HCT116 (cell line): Measurements from ENCODE around the gene PRKN. TPM values are rescaled to one million over a fixed set of nuclear protein-coding genes. Genes with fewer than 3 reads are reported as not detected.

ENCODE experiments used
- ATAC-seq: fragments of 200-7000 bp; cut with Tn5 transposase; 2 replicates; pipeline ENCODE4 v1.9.1; 2020; ENCODE audit warnings: mild to moderate bottlenecking, moderate library complexity
- BruUV-seq: library from RNA; stranded (reverse); fragments of 400-500 nt; replicated peaks from 2 replicates; lab custom pipeline; 2021; lab: Mats Ljungman, UMichigan
- CTCF ChIA-PET: fragments of 300-600 bp; sonication (Branson Sonifier 250); formaldehyde crosslinking; loops from one replicate; lab custom pipeline; 2021; ENCODE audit warnings: antibody characterized with exemption; lab: Charles Lee
- POLR2A ChIA-PET: fragments of 300-600, 350-600 bp; sonication (Branson Sonifier 250); formaldehyde crosslinking; loops from one replicate; lab custom pipeline; 2021; ENCODE audit warnings: antibody characterized with exemption; lab: Charles Lee
- RAD21 ChIA-PET, 2 experiments: fragments of 300-600 bp; sonication (Branson Sonifier 250); formaldehyde crosslinking; loops; one replicate each; lab custom pipeline; 2023; ENCODE audit warnings: low total read pairs in 2 of 2; ENCODE audit not compliant: uncharacterized antibody in 2 of 2, unreplicated experiment in 2 of 2, low non-redundant PET in 1 of 2; lab: Charles Lee
- DNase-seq: peaks from one replicate; pipeline ENCODE4 v3.0.0-alpha.2; 2010; ENCODE audit warnings: low read depth, low spot score
- H2AFZ ChIP-seq: fragments of 200-600 bp; shearing (Covaris generic), sonication (generic); 2 replicates; pipeline ENCODE4 v1.6.1; 2017; ENCODE audit warnings: low read depth, mixed run types, mixed read lengths, antibody characterized with exemption, low read length; ENCODE audit not compliant: poor library complexity, severe bottlenecking
- H3K27ac ChIP-seq: 2 replicates; pipeline ENCODE4 v1.5.1; 2012; ENCODE audit warnings: low read depth, low read length
- H3K27me3 ChIP-seq: fragments of 200-600 bp; sonication (generic); 2 replicates; pipeline ENCODE4 v1.6.1; 2016; ENCODE audit warnings: mixed run types, low read length, mixed read lengths; ENCODE audit not compliant: insufficient read depth
- H3K36me3 ChIP-seq, 2 experiments: fragments of 200-500 bp in 1 of 2; fragments of 200-600 bp in 1 of 2; sonication (Bioruptor generic) in 1 of 2; sonication (generic) in 1 of 2; 2 replicates each; pipeline versions ENCODE4 v1.5.1 to v1.6.1; 2014 to 2016; ENCODE audit warnings: low read length in 2 of 2, inconsistent platforms in 1 of 2, mixed read lengths in 1 of 2, mixed run types in 1 of 2; ENCODE audit not compliant: insufficient read depth in 2 of 2, control insufficient read depth in 1 of 2
- H3K4me1 ChIP-seq, 2 experiments: fragments of 200-600 bp in 1 of 2; sonication (generic) in 1 of 2; 2 replicates each; pipeline versions ENCODE4 v1.5.1 to v1.6.1; 2012 to 2017; ENCODE audit warnings: low read length in 2 of 2, inconsistent platforms in 1 of 2, mild to moderate bottlenecking in 1 of 2, mixed read lengths in 1 of 2, mixed run types in 1 of 2, moderate library complexity in 1 of 2; ENCODE audit not compliant: insufficient read depth in 2 of 2, control insufficient read depth in 1 of 2
- H3K4me2 ChIP-seq: fragments of 200-600 bp; sonication (generic); 2 replicates; pipeline ENCODE4 v1.6.1; 2017; ENCODE audit warnings: mixed run types, low read length, mixed read lengths
- H3K4me3 ChIP-seq, 2 experiments: fragments of 200-600 bp in 1 of 2; sonication (generic) in 1 of 2; replicated peaks in 1 of 2; 2 replicates each; pipeline ENCODE4 v1.5.1; 2011 to 2016; ENCODE audit warnings: low read length in 2 of 2, control low read depth in 1 of 2, low read depth in 1 of 2, mild to moderate bottlenecking in 1 of 2, mixed read lengths in 1 of 2, mixed run types in 1 of 2
- H3K79me2 ChIP-seq: fragments of 200-600 bp; sonication (generic); 2 replicates; pipeline ENCODE4 v1.6.1; 2017; ENCODE audit warnings: mild to moderate bottlenecking, mixed run types, low read length, moderate library complexity, mixed read lengths; ENCODE audit not compliant: insufficient read depth
- H3K9ac ChIP-seq: fragments of 200-600 bp; sonication (generic); 2 replicates; pipeline ENCODE4 v1.6.1; 2016; ENCODE audit warnings: low read length, mixed read lengths
- H3K9me2 ChIP-seq: fragments of 200-600 bp; sonication (generic), shearing (Covaris generic); 2 replicates; pipeline ENCODE4 v1.6.1; 2017; ENCODE audit warnings: mixed run types, mild to moderate bottlenecking, moderate library complexity; ENCODE audit not compliant: insufficient read depth
- H3K9me3 ChIP-seq, 2 experiments: fragments of 200-500 bp in 1 of 2; fragments of 200-600 bp in 1 of 2; sonication (Bioruptor generic) in 1 of 2; sonication (generic) in 1 of 2; 2 replicates each; pipeline ENCODE4 v1.6.1; 2014 to 2017; ENCODE audit warnings: low read length in 2 of 2, mixed read lengths in 2 of 2, inconsistent platforms in 1 of 2, low read depth in 1 of 2, mild to moderate bottlenecking in 1 of 2, mixed run types in 1 of 2, moderate library complexity in 1 of 2; ENCODE audit not compliant: control insufficient read depth in 1 of 2, insufficient read depth in 1 of 2
- H4K20me1 ChIP-seq: fragments of 200-600 bp; sonication (generic), shearing (Covaris generic); 2 replicates; pipeline ENCODE4 v1.6.1; 2017; ENCODE audit warnings: mixed run types, mild to moderate bottlenecking, moderate library complexity; ENCODE audit not compliant: insufficient read depth
- CBX3 ChIP-seq: IDR thresholded peaks from 2 replicates; pipeline ENCODE4 v1.6.1; 2012; ENCODE audit warnings: low read depth
- CEBPB ChIP-seq: IDR thresholded peaks from 2 replicates; pipeline ENCODE4 v1.6.1; 2012; ENCODE audit warnings: low read depth
- EGR1 ChIP-seq: IDR thresholded peaks from 2 replicates; pipeline ENCODE4 v1.6.1; 2012; ENCODE audit warnings: low read depth
- EZH2 ChIP-seq: fragments of 200-600 bp; sonication (generic); IDR thresholded peaks from 2 replicates; pipeline ENCODE4 v1.6.1; 2017; ENCODE audit warnings: antibody characterized with exemption, mixed run types
- EZH2phosphoT487 ChIP-seq: fragments of 200-600 bp; IDR thresholded peaks from 2 replicates; pipeline ENCODE4 v1.6.1; 2018; ENCODE audit warnings: antibody characterized with exemption, borderline replicate concordance
- FOSL1 ChIP-seq: IDR thresholded peaks from 2 replicates; pipeline ENCODE4 v1.6.1; 2012; ENCODE audit warnings: low read depth
- JUND ChIP-seq: IDR thresholded peaks from 2 replicates; pipeline ENCODE4 v1.6.1; 2012
- SP1 ChIP-seq: IDR thresholded peaks from 2 replicates; pipeline ENCODE4 v1.6.1; 2012; ENCODE audit warnings: low read depth
- SRF ChIP-seq: IDR thresholded peaks from 2 replicates; pipeline ENCODE4 v1.6.1; 2012; ENCODE audit warnings: low read depth
- ZFX ChIP-seq: fragments of 450-650 bp; IDR thresholded peaks from 2 replicates; pipeline ENCODE4 v1.6.1; 2017
- intact Hi-C: fragments of 100-400 bp; cut with micrococcal nuclease; formaldehyde crosslinking; loops from 2 replicates; pipeline ENCODE4 v1.10.0; 2022
- total RNA-seq: library from RNA; stranded (reverse); gene quantifications from one replicate; pipeline ENCODE4 v1.2.1, GENCODE V29; 2021; ENCODE audit not compliant: unreplicated experiment
- TF ChIP-seq, protein P1 (sequence below): IDR thresholded peaks from 2 replicates; pipeline ENCODE4 v1.6.1; 2011; ENCODE audit warnings: mild to moderate bottlenecking, low read length, moderate library complexity; ENCODE audit not compliant: insufficient replicate concordance; ENCODE audit errors: extremely low read depth
- TF ChIP-seq, protein P2 (sequence below): IDR thresholded peaks from 2 replicates; pipeline ENCODE4 v1.6.1; 2012; ENCODE audit warnings: low read depth

PRKN gene
- total RNA-seq, 1 experiment from 2014 or later = 2.6 TPM

DNA sequence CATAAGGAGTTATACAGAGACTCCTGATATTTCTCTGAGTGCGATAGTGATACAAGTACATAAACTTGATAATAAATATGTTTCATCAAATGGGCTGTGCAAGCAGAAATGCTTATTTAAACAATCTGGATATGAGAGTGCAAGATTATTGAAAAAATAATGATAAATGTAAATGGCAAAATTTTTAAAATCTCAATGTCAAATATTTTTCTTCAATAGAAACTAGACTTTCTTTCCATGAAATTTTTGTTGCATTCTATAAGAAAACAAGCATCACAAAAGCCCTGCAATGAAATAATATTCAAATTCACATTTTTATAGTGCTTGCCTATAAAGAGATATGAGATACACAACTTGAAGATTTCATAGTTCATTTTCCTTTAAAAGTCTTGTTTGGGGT, 2.9 kb upstream of the PRKN start:
- Histone ChIP-seq H3K4me3 (no peak overlapping the region), H3K4me1 (peaks cover 0 to 9% of the 10 kb centered on the region in 2 experiments; a peak in 1 of 4 replicates), H3K27me3 (no peaks in the 10 kb centered on the region), H3K9me2 (no peaks in the 10 kb centered on the region), H3K9ac (no peak overlapping the region), H3K9me3 (no peaks in the 10 kb centered on the region; a peak in 1 of 4 replicates), H2AFZ (no peak overlapping the region), H4K20me1 (no peaks in the 10 kb centered on the region), H3K4me2 (no peak overlapping the region), H3K36me3 (no peaks in the 10 kb centered on the region), H3K79me2 (no peaks in the 10 kb centered on the region), H3K27ac (no peak overlapping the region)
- POLR2A ChIA-PET = no interaction called here
- intact Hi-C loops = no loop called here
- DNase-seq (no peak), ATAC-seq (no peak)
- BruUV-seq = no TSS peak
- RAD21 ChIA-PET = no interaction called here
- TF ChIP-seq SP1 (no peak), FOSL1 (no peak), EZH2 (no peak), EGR1 (no peak), ZFX (no peak), SRF (no peak), EZH2phosphoT487 (no peak), CEBPB (no peak), CBX3 (no peak), JUND (no peak)
- TF ChIP-seq, protein P1, sequence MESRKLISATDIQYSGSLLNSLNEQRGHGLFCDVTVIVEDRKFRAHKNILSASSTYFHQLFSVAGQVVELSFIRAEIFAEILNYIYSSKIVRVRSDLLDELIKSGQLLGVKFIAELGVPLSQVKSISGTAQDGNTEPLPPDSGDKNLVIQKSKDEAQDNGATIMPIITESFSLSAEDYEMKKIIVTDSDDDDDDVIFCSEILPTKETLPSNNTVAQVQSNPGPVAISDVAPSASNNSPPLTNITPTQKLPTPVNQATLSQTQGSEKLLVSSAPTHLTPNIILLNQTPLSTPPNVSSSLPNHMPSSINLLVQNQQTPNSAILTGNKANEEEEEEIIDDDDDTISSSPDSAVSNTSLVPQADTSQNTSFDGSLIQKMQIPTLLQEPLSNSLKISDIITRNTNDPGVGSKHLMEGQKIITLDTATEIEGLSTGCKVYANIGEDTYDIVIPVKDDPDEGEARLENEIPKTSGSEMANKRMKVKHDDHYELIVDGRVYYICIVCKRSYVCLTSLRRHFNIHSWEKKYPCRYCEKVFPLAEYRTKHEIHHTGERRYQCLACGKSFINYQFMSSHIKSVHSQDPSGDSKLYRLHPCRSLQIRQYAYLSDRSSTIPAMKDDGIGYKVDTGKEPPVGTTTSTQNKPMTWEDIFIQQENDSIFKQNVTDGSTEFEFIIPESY = no peak
- TF ChIP-seq, protein P2, sequence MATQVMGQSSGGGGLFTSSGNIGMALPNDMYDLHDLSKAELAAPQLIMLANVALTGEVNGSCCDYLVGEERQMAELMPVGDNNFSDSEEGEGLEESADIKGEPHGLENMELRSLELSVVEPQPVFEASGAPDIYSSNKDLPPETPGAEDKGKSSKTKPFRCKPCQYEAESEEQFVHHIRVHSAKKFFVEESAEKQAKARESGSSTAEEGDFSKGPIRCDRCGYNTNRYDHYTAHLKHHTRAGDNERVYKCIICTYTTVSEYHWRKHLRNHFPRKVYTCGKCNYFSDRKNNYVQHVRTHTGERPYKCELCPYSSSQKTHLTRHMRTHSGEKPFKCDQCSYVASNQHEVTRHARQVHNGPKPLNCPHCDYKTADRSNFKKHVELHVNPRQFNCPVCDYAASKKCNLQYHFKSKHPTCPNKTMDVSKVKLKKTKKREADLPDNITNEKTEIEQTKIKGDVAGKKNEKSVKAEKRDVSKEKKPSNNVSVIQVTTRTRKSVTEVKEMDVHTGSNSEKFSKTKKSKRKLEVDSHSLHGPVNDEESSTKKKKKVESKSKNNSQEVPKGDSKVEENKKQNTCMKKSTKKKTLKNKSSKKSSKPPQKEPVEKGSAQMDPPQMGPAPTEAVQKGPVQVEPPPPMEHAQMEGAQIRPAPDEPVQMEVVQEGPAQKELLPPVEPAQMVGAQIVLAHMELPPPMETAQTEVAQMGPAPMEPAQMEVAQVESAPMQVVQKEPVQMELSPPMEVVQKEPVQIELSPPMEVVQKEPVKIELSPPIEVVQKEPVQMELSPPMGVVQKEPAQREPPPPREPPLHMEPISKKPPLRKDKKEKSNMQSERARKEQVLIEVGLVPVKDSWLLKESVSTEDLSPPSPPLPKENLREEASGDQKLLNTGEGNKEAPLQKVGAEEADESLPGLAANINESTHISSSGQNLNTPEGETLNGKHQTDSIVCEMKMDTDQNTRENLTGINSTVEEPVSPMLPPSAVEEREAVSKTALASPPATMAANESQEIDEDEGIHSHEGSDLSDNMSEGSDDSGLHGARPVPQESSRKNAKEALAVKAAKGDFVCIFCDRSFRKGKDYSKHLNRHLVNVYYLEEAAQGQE = no peak
- CTCF ChIA-PET = no interaction called here
